NCI-H128 (cell line): ENCODE measurements around the gene EVX2.
A peak's percentile ranks its signal among the peaks of the same experiment; 100 is the strongest.

ENCODE experiments used
- DNase-seq: peaks from one replicate; lab custom pipeline; 2025; ENCODE audit not compliant: unreplicated experiment; lab: John Stamatoyannopoulos, UW

Gene EVX2

GRCh38 chr2:176096243-176096985 lies 12.7 kb upstream of the EVX2 start:
- DNase-seq, result no peak

- no peak for DNase-seq
Observed at GRCh38 chr2:176095421-176095820, 11.7 kb upstream of the EVX2 start.

- DNase-seq, result no peak
Observed at GRCh38 chr2:176094349-176094748, 10.6 kb upstream of the EVX2 start.

- DNase-seq, result no peak
Observed at GRCh38 chr2:176093898-176094249, 10.1 kb upstream of the EVX2 start.

GRCh38 chr2:176093145-176093897 lies 9.6 kb upstream of the EVX2 start:
- no peak for DNase-seq

- DNase-seq, result no peak
Observed at GRCh38 chr2:176092270-176093144, 8.7 kb upstream of the EVX2 start, which contains the start of gene HOXD13. Gene HOXD13 (plus strand): TSS chr2:176092721. CDS start chr2:176092891, 170 bp downstream.

GRCh38 chr2:176091329-176092258 lies 7.8 kb upstream of the EVX2 start:
- no peak for DNase-seq

GRCh38 chr2:176090862-176091261 lies 7.1 kb upstream of the EVX2 start:
- DNase-seq, result no peak

- DNase-seq, result no peak
Observed at GRCh38 chr2:176089843-176090395, 6.2 kb upstream of the EVX2 start.

- DNase-seq, result no peak
Observed at GRCh38 chr2:176088937-176089842, 5.4 kb upstream of the EVX2 start.

- DNase-seq, result peak; percentile 49
Observed at GRCh38 chr2:176088048-176088936, 4.5 kb upstream of the EVX2 start.

GRCh38 chr2:176087330-176088047 lies 3.7 kb upstream of the EVX2 start:
- no peak for DNase-seq

- no peak for DNase-seq
Observed at GRCh38 chr2:176085861-176086771, 2.4 kb upstream of the EVX2 start.

- DNase-seq, result no peak
Observed at GRCh38 chr2:176085120-176085788, 1.5 kb upstream of the EVX2 start.

- DNase-seq, result no peak
Observed at GRCh38 chr2:176084611-176085119, 903 bp upstream of the EVX2 start.
